ENCODE data around the gene NQO2. TPM values are rescaled to one million over a fixed set of nuclear protein-coding genes. Genes with fewer than 3 reads are reported as not detected.

NQO2 gene
- total RNA-seq, 1 donor from 2014 or later: 19.2 TPM

DNA sequence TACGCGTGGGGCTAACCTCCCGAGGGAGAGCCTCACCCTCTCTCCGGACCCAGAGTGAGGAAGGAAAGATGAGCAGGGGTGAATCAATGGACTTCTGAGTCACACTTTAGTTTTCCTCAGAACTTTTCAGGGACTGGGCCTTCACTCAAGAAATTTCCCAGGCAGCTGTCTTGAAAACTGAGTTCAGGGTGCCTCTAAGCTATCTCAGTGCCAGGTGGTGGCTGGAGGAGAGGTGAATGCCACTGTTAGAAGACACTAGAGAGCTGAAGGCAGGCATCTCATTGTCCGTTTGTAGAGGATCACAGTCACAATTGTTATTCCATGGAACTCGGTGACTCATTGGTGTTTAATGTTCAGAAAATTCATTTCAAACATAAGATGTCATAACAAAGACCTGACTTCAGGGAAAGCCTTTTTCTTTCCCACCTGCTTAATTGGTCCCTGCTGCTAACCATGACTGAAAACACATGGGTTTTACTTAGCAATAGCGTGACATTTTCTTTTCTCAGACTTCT, 23.1 kb upstream of the NQO2 start:
- Histone ChIP-seq H3K27me3 (ENCODE audit: control insufficient read depth, insufficient read depth, low read length) (no peaks in the 10 kb centered on the region), H3K36me3 (ENCODE audit: control insufficient read depth, insufficient read depth, low read length) (no peaks in the 10 kb centered on the region), H3K4me3 (ENCODE audit: low read depth, low read length) (no peak overlapping the region)
- TF ChIP-seq, protein P1, sequence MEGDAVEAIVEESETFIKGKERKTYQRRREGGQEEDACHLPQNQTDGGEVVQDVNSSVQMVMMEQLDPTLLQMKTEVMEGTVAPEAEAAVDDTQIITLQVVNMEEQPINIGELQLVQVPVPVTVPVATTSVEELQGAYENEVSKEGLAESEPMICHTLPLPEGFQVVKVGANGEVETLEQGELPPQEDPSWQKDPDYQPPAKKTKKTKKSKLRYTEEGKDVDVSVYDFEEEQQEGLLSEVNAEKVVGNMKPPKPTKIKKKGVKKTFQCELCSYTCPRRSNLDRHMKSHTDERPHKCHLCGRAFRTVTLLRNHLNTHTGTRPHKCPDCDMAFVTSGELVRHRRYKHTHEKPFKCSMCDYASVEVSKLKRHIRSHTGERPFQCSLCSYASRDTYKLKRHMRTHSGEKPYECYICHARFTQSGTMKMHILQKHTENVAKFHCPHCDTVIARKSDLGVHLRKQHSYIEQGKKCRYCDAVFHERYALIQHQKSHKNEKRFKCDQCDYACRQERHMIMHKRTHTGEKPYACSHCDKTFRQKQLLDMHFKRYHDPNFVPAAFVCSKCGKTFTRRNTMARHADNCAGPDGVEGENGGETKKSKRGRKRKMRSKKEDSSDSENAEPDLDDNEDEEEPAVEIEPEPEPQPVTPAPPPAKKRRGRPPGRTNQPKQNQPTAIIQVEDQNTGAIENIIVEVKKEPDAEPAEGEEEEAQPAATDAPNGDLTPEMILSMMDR (IDR thresholded peaks at IDR 0.05; ENCODE audit: insufficient read depth, low read length, poor library complexity, severe bottlenecking): no peak
- DNase-seq (ENCODE audit: low read depth): no peak

DNA sequence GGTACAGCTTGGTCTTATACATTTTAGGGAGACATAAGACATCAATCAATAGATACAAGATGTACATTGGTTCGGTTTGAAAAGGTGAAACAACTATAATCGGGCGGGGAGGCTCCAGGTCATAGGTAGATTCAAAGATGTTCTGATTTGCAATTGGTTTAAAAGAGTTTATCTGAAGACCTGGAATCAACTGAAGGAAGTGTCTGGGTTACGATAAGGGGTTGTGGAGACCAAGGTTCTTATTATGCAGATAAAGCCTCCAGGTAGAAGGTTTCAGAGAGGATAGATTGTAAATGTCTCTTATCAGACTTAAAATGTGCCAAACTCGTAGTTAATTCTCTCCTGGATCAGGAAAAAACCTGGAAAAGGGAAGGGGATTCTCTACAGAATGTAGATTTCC, 22.4 kb upstream of the NQO2 start:
- DNase-seq (ENCODE audit: low read depth): no peak
- H3K36me3 ChIP-seq (ENCODE audit: control insufficient read depth, insufficient read depth, low read length): no peaks in the 10 kb centered on the region
- H3K4me3 ChIP-seq (ENCODE audit: low read depth, low read length): no peak overlapping the region
- TF ChIP-seq, protein P1 (IDR thresholded peaks at IDR 0.05; ENCODE audit: insufficient read depth, low read length, poor library complexity, severe bottlenecking): no peak
- no peaks in the 10 kb centered on the region for H3K27me3 ChIP-seq (ENCODE audit: control insufficient read depth, insufficient read depth, low read length)

DNA sequence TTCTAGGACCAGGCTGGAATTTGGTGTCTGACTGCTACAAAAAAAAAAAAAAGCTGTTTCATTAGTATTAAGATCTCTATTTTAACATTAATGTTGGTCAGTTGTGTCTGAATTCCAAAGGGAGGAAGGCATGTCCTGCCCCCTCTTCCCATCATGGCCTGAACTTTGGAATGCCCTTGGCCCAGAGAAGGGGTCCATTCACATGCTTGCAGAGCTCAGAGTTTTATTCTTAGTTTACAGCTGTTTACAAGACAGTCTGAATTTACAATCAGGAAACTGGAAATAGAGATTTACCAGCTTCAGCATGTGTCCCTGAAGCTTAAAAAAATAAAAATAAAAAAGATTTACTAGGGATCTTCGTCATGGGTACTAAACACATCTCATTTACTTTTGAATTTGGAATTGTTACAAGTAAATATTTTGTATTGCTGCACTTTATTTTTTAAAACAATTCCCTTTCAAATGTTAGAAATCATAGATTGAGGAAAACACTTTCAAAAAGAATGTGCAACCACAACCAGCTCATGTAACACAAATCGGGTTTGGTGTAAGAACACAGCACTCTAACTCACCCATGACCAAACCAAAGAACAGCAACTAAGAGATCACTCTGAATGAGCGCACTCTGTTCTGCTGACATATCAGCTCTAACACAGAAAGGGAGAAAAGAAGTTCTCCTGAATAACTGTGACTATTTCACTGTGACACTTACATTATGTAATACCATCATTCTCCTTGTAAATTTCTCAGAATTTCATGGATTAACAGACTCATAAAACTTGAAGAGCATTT, 21.7 kb upstream of the NQO2 start:
- Histone ChIP-seq H3K36me3 (ENCODE audit: control insufficient read depth, insufficient read depth, low read length) (no peaks in the 10 kb centered on the region), H3K27me3 (ENCODE audit: control insufficient read depth, insufficient read depth, low read length) (no peaks in the 10 kb centered on the region), H3K4me3 (ENCODE audit: low read depth, low read length) (no peak overlapping the region)
- TF ChIP-seq, protein P1 (IDR thresholded peaks at IDR 0.05; ENCODE audit: insufficient read depth, low read length, poor library complexity, severe bottlenecking): no peak
- no peak for DNase-seq (ENCODE audit: low read depth)

DNA sequence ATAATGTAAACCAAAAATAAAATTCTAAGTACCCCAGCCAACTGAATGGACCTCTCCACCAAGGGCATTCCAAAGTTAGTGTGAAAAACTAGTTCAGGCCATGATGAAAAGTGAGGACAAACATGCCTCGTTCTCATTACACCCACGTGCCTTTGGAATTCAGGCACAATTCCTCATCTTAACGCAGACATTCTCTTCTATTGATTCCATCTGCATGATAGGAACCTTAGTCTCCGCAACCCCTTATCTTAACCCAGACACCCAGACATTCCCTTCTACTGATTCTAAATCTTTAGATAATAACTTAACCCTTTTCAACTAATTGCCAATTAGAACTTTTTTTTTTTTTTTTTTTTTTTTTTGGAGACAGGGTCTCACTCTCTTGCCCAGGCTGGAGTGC, 20.8 kb upstream of the NQO2 start:
- TF ChIP-seq, protein P1 (IDR thresholded peaks at IDR 0.05; ENCODE audit: insufficient read depth, low read length, poor library complexity, severe bottlenecking): no peak
- Histone ChIP-seq H3K36me3 (ENCODE audit: control insufficient read depth, insufficient read depth, low read length) (no peaks in the 10 kb centered on the region), H3K4me3 (ENCODE audit: low read depth, low read length) (no peak overlapping the region), H3K27me3 (ENCODE audit: control insufficient read depth, insufficient read depth, low read length) (no peaks in the 10 kb centered on the region)
- no peak for DNase-seq (ENCODE audit: low read depth)

DNA sequence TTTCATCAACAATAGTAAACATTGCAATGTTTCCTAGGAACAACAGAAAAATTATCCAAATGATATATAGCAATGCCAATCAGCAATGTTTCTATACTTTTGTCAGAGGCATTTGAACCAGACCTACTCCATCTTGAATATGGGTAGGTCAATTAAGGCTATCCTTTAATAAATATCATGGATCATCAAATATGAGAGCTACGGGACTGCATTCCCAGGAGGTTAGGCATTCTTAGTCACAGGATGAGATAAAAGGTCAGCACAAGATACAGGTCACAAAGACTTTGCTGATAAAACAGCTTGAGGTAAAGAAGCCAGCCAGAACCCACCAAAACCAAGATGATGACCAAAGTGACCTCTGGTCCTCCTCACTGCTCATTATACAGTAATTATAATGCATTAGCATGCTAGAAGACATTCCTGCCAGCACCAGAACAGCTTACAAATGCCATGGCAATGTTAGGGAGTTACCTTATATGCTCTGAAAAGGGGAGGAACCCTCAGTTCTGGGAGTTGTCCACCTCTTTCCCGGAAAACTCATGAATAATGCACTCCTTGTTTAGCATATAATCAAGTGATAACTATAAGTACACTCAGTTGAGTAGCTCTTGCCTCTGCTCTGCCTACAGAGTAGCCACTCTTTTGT, 19.8 kb upstream of the NQO2 start:
- Histone ChIP-seq H3K4me3 (ENCODE audit: low read depth, low read length) (no peak overlapping the region), H3K36me3 (ENCODE audit: control insufficient read depth, insufficient read depth, low read length) (no peaks in the 10 kb centered on the region), H3K27me3 (ENCODE audit: control insufficient read depth, insufficient read depth, low read length) (no peaks in the 10 kb centered on the region)
- TF ChIP-seq, protein P1 (IDR thresholded peaks at IDR 0.05; ENCODE audit: insufficient read depth, low read length, poor library complexity, severe bottlenecking): no peak
- no peak for DNase-seq (ENCODE audit: low read depth)

Measured in kidney epithelial cell (primary cell).